GM23338 (cell line): ENCODE results near the gene CETN1. TPM values are rescaled to one million over a fixed set of nuclear protein-coding genes. Genes with fewer than 3 reads are reported as not detected.

Experiments
- ATAC-seq: fragments of 200-7000 bp; cut with Tn5 transposase; 3 replicates; pipeline ENCODE4 v1.9.1; 2020
- DNase-seq: peaks from one replicate; pipeline ENCODE4 v3.0.0-alpha.2; 2015; ENCODE audit warnings: low spot score
- H2AFZ ChIP-seq: fragments of 200-600 bp; sonication (generic); 2 replicates; pipeline ENCODE4 v1.8.0; 2016; ENCODE audit warnings: antibody characterized with exemption, mild to moderate bottlenecking, moderate library complexity
- H3F3A ChIP-seq: fragments of 200-600 bp; sonication (generic); replicated peaks from 2 replicates; pipeline ENCODE4 v1.8.0; 2017; ENCODE audit warnings: antibody characterized with exemption, mixed run types, low read depth
- H3K27ac ChIP-seq: fragments of 200-600 bp; sonication (generic); 2 replicates; pipeline ENCODE4 v1.6.1; 2016; ENCODE audit warnings: low read depth
- H3K27me3 ChIP-seq: fragments of 200-600 bp; sonication (generic); 2 replicates; pipeline ENCODE4 v1.8.0; 2016; ENCODE audit warnings: mild to moderate bottlenecking, mixed run types, moderate library complexity; ENCODE audit not compliant: insufficient read depth
- H3K36me3 ChIP-seq: fragments of 200-600 bp; sonication (generic); 2 replicates; pipeline ENCODE4 v1.8.0; 2016; ENCODE audit warnings: mild to moderate bottlenecking; ENCODE audit not compliant: insufficient read depth
- H3K4me1 ChIP-seq: fragments of 200-600 bp; sonication (generic); 2 replicates; pipeline ENCODE4 v1.8.0; 2016; ENCODE audit warnings: mild to moderate bottlenecking, moderate library complexity; ENCODE audit not compliant: insufficient read depth
- H3K4me2 ChIP-seq: fragments of 200-600 bp; sonication (generic); 2 replicates; pipeline ENCODE4 v1.7.1; 2017; ENCODE audit warnings: mixed run types
- H3K4me3 ChIP-seq: fragments of 200-600 bp; sonication (generic); 2 replicates; pipeline ENCODE4 v1.6.1; 2016; ENCODE audit warnings: mixed run types
- H3K79me2 ChIP-seq: fragments of 200-600 bp; sonication (generic); replicated peaks from 2 replicates; pipeline ENCODE4 v1.8.0; 2017; ENCODE audit warnings: mild to moderate bottlenecking; ENCODE audit not compliant: insufficient read depth
- H3K9me2 ChIP-seq: fragments of 200-600 bp; sonication (generic); 2 replicates; pipeline ENCODE4 v1.8.0; 2017; ENCODE audit not compliant: insufficient read depth
- H4K20me1 ChIP-seq: fragments of 200-600 bp; sonication (generic); replicated peaks from 2 replicates; pipeline ENCODE4 v1.8.0; 2017; ENCODE audit warnings: mild to moderate bottlenecking; ENCODE audit not compliant: insufficient read depth
- H3K27ac Mint-ChIP-seq: 2 replicates; pipeline ENCODE4 v1.8.0; 2020; ENCODE audit warnings: inconsistent platforms, mild to moderate bottlenecking, moderate library complexity, mixed read lengths
- H3K27me3 Mint-ChIP-seq: 3 replicates; pipeline ENCODE4 v1.8.0; 2022; ENCODE audit warnings: low read depth, mild to moderate bottlenecking, moderate library complexity, mixed read lengths, inconsistent platforms; ENCODE audit not compliant: insufficient read depth, poor library complexity
- H3K36me3 Mint-ChIP-seq: 3 replicates; pipeline ENCODE4 v1.8.0; 2021; ENCODE audit warnings: low read depth, mild to moderate bottlenecking, inconsistent platforms, moderate library complexity, mixed read lengths
- H3K4me1 Mint-ChIP-seq: 3 replicates; pipeline ENCODE4 v1.8.0; 2020; ENCODE audit warnings: mild to moderate bottlenecking, inconsistent platforms, mixed read lengths
- H3K4me3 Mint-ChIP-seq: 3 replicates; pipeline ENCODE4 v1.8.0; 2021; ENCODE audit warnings: moderate library complexity, mild to moderate bottlenecking, inconsistent platforms, mixed read lengths
- H3K9me3 Mint-ChIP-seq: 3 replicates; pipeline ENCODE4 v1.8.0; 2020; ENCODE audit warnings: moderate library complexity, mild to moderate bottlenecking, inconsistent platforms, mixed read lengths
- CREB1 ChIP-seq: fragments of 250-450 bp; sonication (Bioruptor Pico); IDR thresholded peaks from 2 replicates; pipeline ENCODE4 v1.5.0; 2020; ENCODE audit warnings: low read depth, mild to moderate bottlenecking, moderate library complexity
- EZH2phosphoT487 ChIP-seq: fragments of 200-600 bp; sonication (generic); IDR thresholded peaks from one replicate; pipeline ENCODE4 v1.8.1; 2018; ENCODE audit warnings: antibody characterized with exemption; ENCODE audit not compliant: unreplicated experiment
- JUNB ChIP-seq: IDR thresholded peaks from one replicate; pipeline ENCODE4 v1.6.1; 2016; ENCODE audit warnings: antibody characterized with exemption; ENCODE audit not compliant: unreplicated experiment
- NANOG ChIP-seq: IDR thresholded peaks from 2 replicates; pipeline ENCODE4 v1.6.1; 2016; ENCODE audit warnings: antibody characterized with exemption, borderline replicate concordance
- POLR2AphosphoS5 ChIP-seq: IDR thresholded peaks from 2 replicates; pipeline ENCODE4 v1.6.1; 2016; ENCODE audit warnings: antibody characterized with exemption, low read depth
- STAT1 ChIP-seq: IDR thresholded peaks from one replicate; pipeline ENCODE4 v1.6.1; 2016; ENCODE audit warnings: antibody characterized with exemption; ENCODE audit not compliant: unreplicated experiment
- ZNF114 ChIP-seq: fragments of 250-450 bp; sonication (Bioruptor Pico); IDR thresholded peaks from 2 replicates; pipeline ENCODE4 v1.5.0; 2020; ENCODE audit warnings: mild to moderate bottlenecking, moderate library complexity
- ZNF331 ChIP-seq: fragments of 250-450 bp; sonication (Bioruptor Pico); IDR thresholded peaks from 2 replicates; pipeline ENCODE4 v1.5.0; 2020; ENCODE audit warnings: low read depth, mild to moderate bottlenecking, moderate library complexity
- polyA plus RNA-seq: library from polyadenylated mRNA; unstranded; fragments of >200 nt; fragmentation: Nextera tagmentation; extraction: Ambion mirVana; gene quantifications from 2 replicates; pipeline ENCODE4 v1.2.1, GENCODE V29; 2016
- total RNA-seq: library from RNA; depleted of rRNA; stranded (reverse); fragments of >200 nt; shearing (Covaris generic); gene quantifications from 2 replicates; pipeline ENCODE4 v1.2.3, GENCODE V29; 2014
- TF ChIP-seq, protein P1 (sequence below): IDR thresholded peaks from one replicate; pipeline ENCODE4 v1.6.1; 2018; ENCODE audit warnings: antibody characterized with exemption; ENCODE audit not compliant: unreplicated experiment
- TF ChIP-seq, protein P2 (sequence below): fragments of 250-450 bp; sonication (Bioruptor Pico); IDR thresholded peaks from 2 replicates; pipeline ENCODE4 v1.5.0; 2020; ENCODE audit warnings: mild to moderate bottlenecking, moderate library complexity
- TF ChIP-seq, protein P3 (sequence below), 2 experiments: fragments of 200-600 bp in 1 of 2; sonication (generic) in 1 of 2; conservative IDR thresholded peaks; 2 replicates each; pipeline versions ENCODE4 v1.5.1 to v1.6.1; 2016 to 2017; ENCODE audit warnings: antibody characterized with exemption in 2 of 2, low read depth in 2 of 2, mild to moderate bottlenecking in 2 of 2, moderate library complexity in 1 of 2

Gene CETN1
- total and polyA plus RNA-seq, 2 experiments from 2014 or later: not detected

DNA sequence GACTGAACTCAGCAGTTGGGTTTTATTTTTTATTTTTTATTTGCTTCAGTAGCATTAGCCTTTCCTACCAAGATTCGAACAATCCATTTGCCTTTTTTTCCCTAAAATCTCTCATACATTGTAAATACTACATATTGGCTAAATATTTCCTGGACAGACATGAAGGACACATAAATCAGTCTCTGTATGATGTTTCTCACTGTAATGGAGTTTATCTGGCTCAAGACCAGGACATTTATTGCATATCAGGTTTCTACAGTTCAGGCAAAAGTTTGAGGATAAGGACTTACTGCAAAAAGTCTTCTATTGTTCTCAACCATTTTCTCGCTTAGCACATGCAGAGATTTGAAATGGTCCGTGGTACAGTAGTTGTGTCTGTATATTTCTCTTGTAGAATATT is 19.9 kb downstream of the CETN1 start (continued):
- TF ChIP-seq, protein P1, sequence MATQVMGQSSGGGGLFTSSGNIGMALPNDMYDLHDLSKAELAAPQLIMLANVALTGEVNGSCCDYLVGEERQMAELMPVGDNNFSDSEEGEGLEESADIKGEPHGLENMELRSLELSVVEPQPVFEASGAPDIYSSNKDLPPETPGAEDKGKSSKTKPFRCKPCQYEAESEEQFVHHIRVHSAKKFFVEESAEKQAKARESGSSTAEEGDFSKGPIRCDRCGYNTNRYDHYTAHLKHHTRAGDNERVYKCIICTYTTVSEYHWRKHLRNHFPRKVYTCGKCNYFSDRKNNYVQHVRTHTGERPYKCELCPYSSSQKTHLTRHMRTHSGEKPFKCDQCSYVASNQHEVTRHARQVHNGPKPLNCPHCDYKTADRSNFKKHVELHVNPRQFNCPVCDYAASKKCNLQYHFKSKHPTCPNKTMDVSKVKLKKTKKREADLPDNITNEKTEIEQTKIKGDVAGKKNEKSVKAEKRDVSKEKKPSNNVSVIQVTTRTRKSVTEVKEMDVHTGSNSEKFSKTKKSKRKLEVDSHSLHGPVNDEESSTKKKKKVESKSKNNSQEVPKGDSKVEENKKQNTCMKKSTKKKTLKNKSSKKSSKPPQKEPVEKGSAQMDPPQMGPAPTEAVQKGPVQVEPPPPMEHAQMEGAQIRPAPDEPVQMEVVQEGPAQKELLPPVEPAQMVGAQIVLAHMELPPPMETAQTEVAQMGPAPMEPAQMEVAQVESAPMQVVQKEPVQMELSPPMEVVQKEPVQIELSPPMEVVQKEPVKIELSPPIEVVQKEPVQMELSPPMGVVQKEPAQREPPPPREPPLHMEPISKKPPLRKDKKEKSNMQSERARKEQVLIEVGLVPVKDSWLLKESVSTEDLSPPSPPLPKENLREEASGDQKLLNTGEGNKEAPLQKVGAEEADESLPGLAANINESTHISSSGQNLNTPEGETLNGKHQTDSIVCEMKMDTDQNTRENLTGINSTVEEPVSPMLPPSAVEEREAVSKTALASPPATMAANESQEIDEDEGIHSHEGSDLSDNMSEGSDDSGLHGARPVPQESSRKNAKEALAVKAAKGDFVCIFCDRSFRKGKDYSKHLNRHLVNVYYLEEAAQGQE: no peak

DNA sequence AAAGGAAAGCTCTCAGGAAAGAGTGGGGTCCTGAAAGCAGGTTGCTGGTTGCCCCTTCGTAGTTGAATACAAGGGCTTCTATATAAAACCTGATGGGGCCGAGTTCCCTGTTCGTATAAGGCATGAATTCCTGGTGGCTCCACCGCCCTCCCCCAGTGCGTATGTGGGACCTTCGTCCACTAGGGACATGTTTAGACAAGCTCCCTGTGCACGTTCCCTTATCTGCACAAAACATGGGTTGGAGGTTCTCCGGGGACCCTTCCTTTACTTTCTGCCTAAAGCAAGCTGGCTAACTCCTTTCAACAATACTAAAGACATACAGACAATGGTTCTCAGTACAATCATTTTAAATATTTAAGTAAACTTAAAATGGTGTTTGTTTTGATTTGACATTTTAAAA is 24.6 kb downstream of the CETN1 start:
- H3K79me2 ChIP-seq: no peaks in the 10 kb centered on the region
- no peaks in the 10 kb centered on the region for H3K36me3 ChIP-seq
- no peaks in the 10 kb centered on the region for H3K9me2 ChIP-seq
- Mint-ChIP-seq H3K36me3 (no peaks in the 10 kb centered on the region), H3K4me3 (no peak overlapping the region), H3K27ac (no peak overlapping the region), H3K27me3 (peaks cover 2% of the 10 kb centered on the region), H3K9me3 (no peaks in the 10 kb centered on the region), H3K4me1 (peaks cover 5% of the 10 kb centered on the region; the same call in 2 of the 3 replicates)
- ATAC-seq: no peak
- H3K27ac ChIP-seq: no peak overlapping the region
- H3K27me3 ChIP-seq: no peaks in the 10 kb centered on the region
- no peaks in the 10 kb centered on the region for H3K4me1 ChIP-seq
- no peaks in the 10 kb centered on the region for H4K20me1 ChIP-seq
- H3F3A ChIP-seq: no peaks in the 10 kb centered on the region
- DNase-seq: no peak
- H3K4me3 ChIP-seq: no peak overlapping the region
- H2AFZ ChIP-seq: peak overlapping the region; percentile 39; the same call in 1 of the 2 replicates
- H3K4me2 ChIP-seq: no peak overlapping the region
- TF ChIP-seq STAT1 (no peak), POLR2AphosphoS5 (no peak), CREB1 (CRISPR knock-in tag) (no peak), EZH2phosphoT487 (no peak), ZNF331 (CRISPR knock-in tag) (no peak), NANOG (no peak), JUNB (no peak), ZNF114 (CRISPR knock-in tag) (no peak)
- TF ChIP-seq, protein P2, sequence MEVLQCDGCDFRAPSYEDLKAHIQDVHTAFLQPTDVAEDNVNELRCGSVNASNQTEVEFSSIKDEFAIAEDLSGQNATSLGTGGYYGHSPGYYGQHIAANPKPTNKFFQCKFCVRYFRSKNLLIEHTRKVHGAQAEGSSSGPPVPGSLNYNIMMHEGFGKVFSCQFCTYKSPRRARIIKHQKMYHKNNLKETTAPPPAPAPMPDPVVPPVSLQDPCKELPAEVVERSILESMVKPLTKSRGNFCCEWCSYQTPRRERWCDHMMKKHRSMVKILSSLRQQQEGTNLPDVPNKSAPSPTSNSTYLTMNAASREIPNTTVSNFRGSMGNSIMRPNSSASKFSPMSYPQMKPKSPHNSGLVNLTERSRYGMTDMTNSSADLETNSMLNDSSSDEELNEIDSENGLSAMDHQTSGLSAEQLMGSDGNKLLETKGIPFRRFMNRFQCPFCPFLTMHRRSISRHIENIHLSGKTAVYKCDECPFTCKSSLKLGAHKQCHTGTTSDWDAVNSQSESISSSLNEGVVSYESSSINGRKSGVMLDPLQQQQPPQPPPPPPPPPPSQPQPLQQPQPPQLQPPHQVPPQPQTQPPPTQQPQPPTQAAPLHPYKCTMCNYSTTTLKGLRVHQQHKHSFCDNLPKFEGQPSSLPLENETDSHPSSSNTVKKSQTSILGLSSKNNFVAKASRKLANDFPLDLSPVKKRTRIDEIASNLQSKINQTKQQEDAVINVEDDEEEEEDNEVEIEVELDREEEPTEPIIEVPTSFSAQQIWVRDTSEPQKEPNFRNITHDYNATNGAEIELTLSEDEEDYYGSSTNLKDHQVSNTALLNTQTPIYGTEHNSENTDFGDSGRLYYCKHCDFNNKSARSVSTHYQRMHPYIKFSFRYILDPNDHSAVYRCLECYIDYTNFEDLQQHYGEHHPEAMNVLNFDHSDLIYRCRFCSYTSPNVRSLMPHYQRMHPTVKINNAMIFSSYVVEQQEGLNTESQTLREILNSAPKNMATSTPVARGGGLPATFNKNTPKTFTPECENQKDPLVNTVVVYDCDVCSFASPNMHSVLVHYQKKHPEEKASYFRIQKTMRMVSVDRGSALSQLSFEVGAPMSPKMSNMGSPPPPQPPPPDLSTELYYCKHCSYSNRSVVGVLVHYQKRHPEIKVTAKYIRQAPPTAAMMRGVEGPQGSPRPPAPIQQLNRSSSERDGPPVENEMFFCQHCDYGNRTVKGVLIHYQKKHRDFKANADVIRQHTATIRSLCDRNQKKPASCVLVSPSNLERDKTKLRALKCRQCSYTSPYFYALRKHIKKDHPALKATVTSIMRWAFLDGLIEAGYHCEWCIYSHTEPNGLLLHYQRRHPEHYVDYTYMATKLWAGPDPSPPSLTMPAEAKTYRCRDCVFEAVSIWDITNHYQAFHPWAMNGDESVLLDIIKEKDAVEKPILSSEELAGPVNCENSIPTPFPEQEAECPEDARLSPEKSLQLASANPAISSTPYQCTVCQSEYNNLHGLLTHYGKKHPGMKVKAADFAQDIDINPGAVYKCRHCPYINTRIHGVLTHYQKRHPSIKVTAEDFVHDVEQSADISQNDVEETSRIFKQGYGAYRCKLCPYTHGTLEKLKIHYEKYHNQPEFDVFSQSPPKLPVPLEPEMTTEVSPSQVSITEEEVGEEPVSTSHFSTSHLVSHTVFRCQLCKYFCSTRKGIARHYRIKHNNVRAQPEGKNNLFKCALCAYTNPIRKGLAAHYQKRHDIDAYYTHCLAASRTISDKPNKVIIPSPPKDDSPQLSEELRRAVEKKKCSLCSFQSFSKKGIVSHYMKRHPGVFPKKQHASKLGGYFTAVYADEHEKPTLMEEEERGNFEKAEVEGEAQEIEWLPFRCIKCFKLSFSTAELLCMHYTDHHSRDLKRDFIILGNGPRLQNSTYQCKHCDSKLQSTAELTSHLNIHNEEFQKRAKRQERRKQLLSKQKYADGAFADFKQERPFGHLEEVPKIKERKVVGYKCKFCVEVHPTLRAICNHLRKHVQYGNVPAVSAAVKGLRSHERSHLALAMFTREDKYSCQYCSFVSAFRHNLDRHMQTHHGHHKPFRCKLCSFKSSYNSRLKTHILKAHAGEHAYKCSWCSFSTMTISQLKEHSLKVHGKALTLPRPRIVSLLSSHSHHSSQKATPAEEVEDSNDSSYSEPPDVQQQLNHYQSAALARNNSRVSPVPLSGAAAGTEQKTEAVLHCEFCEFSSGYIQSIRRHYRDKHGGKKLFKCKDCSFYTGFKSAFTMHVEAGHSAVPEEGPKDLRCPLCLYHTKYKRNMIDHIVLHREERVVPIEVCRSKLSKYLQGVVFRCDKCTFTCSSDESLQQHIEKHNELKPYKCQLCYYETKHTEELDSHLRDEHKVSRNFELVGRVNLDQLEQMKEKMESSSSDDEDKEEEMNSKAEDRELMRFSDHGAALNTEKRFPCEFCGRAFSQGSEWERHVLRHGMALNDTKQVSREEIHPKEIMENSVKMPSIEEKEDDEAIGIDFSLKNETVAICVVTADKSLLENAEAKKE (CRISPR knock-in tag): no peak
- TF ChIP-seq, protein P1: no peak
- TF ChIP-seq, protein P3, sequence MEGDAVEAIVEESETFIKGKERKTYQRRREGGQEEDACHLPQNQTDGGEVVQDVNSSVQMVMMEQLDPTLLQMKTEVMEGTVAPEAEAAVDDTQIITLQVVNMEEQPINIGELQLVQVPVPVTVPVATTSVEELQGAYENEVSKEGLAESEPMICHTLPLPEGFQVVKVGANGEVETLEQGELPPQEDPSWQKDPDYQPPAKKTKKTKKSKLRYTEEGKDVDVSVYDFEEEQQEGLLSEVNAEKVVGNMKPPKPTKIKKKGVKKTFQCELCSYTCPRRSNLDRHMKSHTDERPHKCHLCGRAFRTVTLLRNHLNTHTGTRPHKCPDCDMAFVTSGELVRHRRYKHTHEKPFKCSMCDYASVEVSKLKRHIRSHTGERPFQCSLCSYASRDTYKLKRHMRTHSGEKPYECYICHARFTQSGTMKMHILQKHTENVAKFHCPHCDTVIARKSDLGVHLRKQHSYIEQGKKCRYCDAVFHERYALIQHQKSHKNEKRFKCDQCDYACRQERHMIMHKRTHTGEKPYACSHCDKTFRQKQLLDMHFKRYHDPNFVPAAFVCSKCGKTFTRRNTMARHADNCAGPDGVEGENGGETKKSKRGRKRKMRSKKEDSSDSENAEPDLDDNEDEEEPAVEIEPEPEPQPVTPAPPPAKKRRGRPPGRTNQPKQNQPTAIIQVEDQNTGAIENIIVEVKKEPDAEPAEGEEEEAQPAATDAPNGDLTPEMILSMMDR (conservative IDR thresholded peaks at IDR 0.05; ENCODE audit: low read depth in 2 of 2): no peak
